Neural progenitor cell (in vitro differentiated cells): ENCODE results near the gene KLK8.

ENCODE experiments used
- CTCF ChIP-seq: fragments of 200-600 bp; sonication (generic); IDR thresholded peaks from 2 replicates; pipeline ENCODE4 v1.5.1; 2017; ENCODE audit warnings: antibody characterized with exemption, mild to moderate bottlenecking
- EZH2 ChIP-seq: fragments of 200-600 bp; sonication (generic); IDR thresholded peaks from 2 replicates; pipeline ENCODE4 v1.6.1; 2017; ENCODE audit warnings: antibody characterized with exemption, mild to moderate bottlenecking, moderate library complexity
- EZH2phosphoT487 ChIP-seq: fragments of 200-600 bp; sonication (generic); IDR thresholded peaks from 2 replicates; pipeline ENCODE4 v1.6.1; 2017; ENCODE audit warnings: antibody characterized with exemption

- TF ChIP-seq CTCF (no peak), EZH2 (no peak), EZH2phosphoT487 (no peak)
These were observed 14.4 kb upstream of the KLK8 start for GRCh38 chr19:51015691-51016267.
